CD4-positive, alpha-beta T cell treated with Interleukin-4 for 1 hour (primary cell): ENCODE measurements around the gene SLC25A11.
A peak's percentile ranks its signal among the peaks of the same experiment; 100 is the strongest.
"Not testable (repeated sequence)": the region's sequence is repeated elsewhere in the genome, so short reads cannot be mapped to it uniquely, and the experiment has no call there.

Experiments
- DNase-seq, 2 donors: peaks; one replicate each; pipeline ENCODE4 v3.0.0-alpha.2; 2020 to 2022

SLC25A11 gene

GRCh38 chr17:4945176-4945943 is 5.5 kb upstream of the SLC25A11 start:
- peak; percentile 77 to 82 for DNase-seq

- DNase-seq = peak in 1 of 2 donors; percentile 16
Observed at GRCh38 chr17:4944554-4945175, 4.8 kb upstream of the SLC25A11 start.

GRCh38 chr17:4944163-4944553 is 4.3 kb upstream of the SLC25A11 start:
- peak; percentile 54 to 73 for DNase-seq

- no peak for DNase-seq
Observed at GRCh38 chr17:4942760-4943508, 3.1 kb upstream of the SLC25A11 start.

- DNase-seq = no peak
Observed at GRCh38 chr17:4941319-4941610, 1.4 kb upstream of the SLC25A11 start.

GRCh38 chr17:4940555-4941318 is 891 bp upstream of the SLC25A11 start:
- peak; percentile 21 to 38 for DNase-seq

GRCh38 chr17:4939546-4939795 is 375 bp downstream of the SLC25A11 start:
- DNase-seq = no peak

- DNase-seq = no peak
Observed at GRCh38 chr17:4938688-4939545, 929 bp downstream of the SLC25A11 start.

- DNase-seq = no peak
Observed at GRCh38 chr17:4938069-4938491, 1.8 kb downstream of the SLC25A11 start.

GRCh38 chr17:4937553-4937952 is 2.3 kb downstream of the SLC25A11 start:
- DNase-seq = no peak

GRCh38 chr17:4936436-4936835 is 3.4 kb downstream of the SLC25A11 start:
- DNase-seq = no peak

- no peak for DNase-seq
Observed at GRCh38 chr17:4935650-4936049, 4.2 kb downstream of the SLC25A11 start.

GRCh38 chr17:4934173-4934979 is 5.5 kb downstream of the SLC25A11 start:
- DNase-seq = peak in 1 of 2 donors; percentile 16

GRCh38 chr17:4933646-4934045 is 6.2 kb downstream of the SLC25A11 start:
- no peak for DNase-seq

- DNase-seq = no peak
Observed at GRCh38 chr17:4932756-4933155, 7.1 kb downstream of the SLC25A11 start.

GRCh38 chr17:4931963-4932362 is 7.9 kb downstream of the SLC25A11 start, which contains the start of gene GP1BA:
Gene GP1BA, plus strand, starts transcription at chr17:4932277. Its CDS starts 328 bp downstream, at chr17:4932605.
- no peak for DNase-seq

GRCh38 chr17:4928881-4929280 is 11.0 kb downstream of the SLC25A11 start:
- no peak for DNase-seq

- DNase-seq = not testable (repeated sequence)
Observed at GRCh38 chr17:4926577-4927335, 13.1 kb downstream of the SLC25A11 start.

- no peak for DNase-seq
Observed at GRCh38 chr17:4921320-4921719, 18.5 kb downstream of the SLC25A11 start.

- DNase-seq = peak in 1 of 2 donors; percentile 51
Observed at GRCh38 chr17:4920351-4921048, 19.3 kb downstream of the SLC25A11 start.
